ENCODE data around the gene PIGL.
"Not testable (repeated sequence)": the region's sequence is repeated elsewhere in the genome, so short reads cannot be mapped to it uniquely, and the experiment has no call there.

Gene PIGL

GRCh38 chr17:16222406-16222805, 5.4 kb downstream of the PIGL start:
- Histone ChIP-seq H3K4me3 (ENCODE audit: low read length, poor library complexity, severe bottlenecking) (no peak overlapping the region), H3K27me3 (ENCODE audit: insufficient read depth, low read length, poor library complexity, severe bottlenecking) (no peaks in the 10 kb centered on the region), H2AFZ (ENCODE audit: low read length) (no peak overlapping the region), H3K9me2 (replicated peaks; ENCODE audit: low read depth, low read length) (no peaks in the 10 kb centered on the region), H3K4me1 (ENCODE audit: insufficient read depth, low read length, poor library complexity, severe bottlenecking) (peaks cover 9% of the 10 kb centered on the region), H3K9ac (ENCODE audit: low read depth, low read length, poor library complexity, severe bottlenecking) (no peak overlapping the region), H3K79me2 (ENCODE audit: insufficient read depth, low read length) (peaks cover 42% of the 10 kb centered on the region), H4K20me1 (ENCODE audit: insufficient read depth, low read length, poor library complexity, severe bottlenecking) (peaks cover 9% of the 10 kb centered on the region), H3F3A (ENCODE audit: low read depth) (no peaks in the 10 kb centered on the region), H3K4me2 (ENCODE audit: low read depth, low read length, poor library complexity, severe bottlenecking) (peak overlapping the region; percentile 16), H3K36me3 (ENCODE audit: insufficient read depth, low read length) (no peaks in the 10 kb centered on the region), H3K9me3 (ENCODE audit: insufficient read depth, low read depth, low read length) (no peaks in the 10 kb centered on the region)
- TF ChIP-seq CTCF (conservative IDR thresholded peaks at IDR 0.05; ENCODE audit: low read length) (no peak), EZH2phosphoT487 (IDR thresholded peaks at IDR 0.05; ENCODE audit: borderline replicate concordance) (no peak)

- peak overlapping the region; percentile 30 for H3K4me3 ChIP-seq (ENCODE audit: low read length, poor library complexity, severe bottlenecking)
- H3K36me3 ChIP-seq (ENCODE audit: insufficient read depth, low read length); H3K27me3 ChIP-seq (ENCODE audit: insufficient read depth, low read length, poor library complexity, severe bottlenecking); H3K9me3 ChIP-seq (ENCODE audit: insufficient read depth, low read depth, low read length); H3K79me2 ChIP-seq (ENCODE audit: insufficient read depth, low read length); H3F3A ChIP-seq (ENCODE audit: low read depth); H3K9me2 ChIP-seq (replicated peaks; ENCODE audit: low read depth, low read length); H4K20me1 ChIP-seq (ENCODE audit: insufficient read depth, low read length, poor library complexity, severe bottlenecking): not testable (repeated sequence)
- peak overlapping the region; percentile 56 for H3K4me2 ChIP-seq (ENCODE audit: low read depth, low read length, poor library complexity, severe bottlenecking)
- peak overlapping the region; percentile 23 for H2AFZ ChIP-seq (ENCODE audit: low read length)
- peaks cover 11% of the 10 kb centered on the region for H3K4me1 ChIP-seq (ENCODE audit: insufficient read depth, low read length, poor library complexity, severe bottlenecking)
- H3K9ac ChIP-seq (ENCODE audit: low read depth, low read length, poor library complexity, severe bottlenecking) = peak overlapping the region; percentile 9
Observed at GRCh38 chr17:16229912-16230561, 13.0 kb downstream of the PIGL start.

- Histone ChIP-seq H3K79me2 (ENCODE audit: insufficient read depth, low read length) (no peaks in the 10 kb centered on the region), H4K20me1 (ENCODE audit: insufficient read depth, low read length, poor library complexity, severe bottlenecking) (no peaks in the 10 kb centered on the region), H3K9ac (ENCODE audit: low read depth, low read length, poor library complexity, severe bottlenecking) (no peak overlapping the region), H3F3A (ENCODE audit: low read depth) (no peaks in the 10 kb centered on the region), H3K9me3 (ENCODE audit: insufficient read depth, low read depth, low read length) (no peaks in the 10 kb centered on the region), H3K4me2 (ENCODE audit: low read depth, low read length, poor library complexity, severe bottlenecking) (no peak overlapping the region), H3K36me3 (ENCODE audit: insufficient read depth, low read length) (no peaks in the 10 kb centered on the region), H3K9me2 (replicated peaks; ENCODE audit: low read depth, low read length) (no peaks in the 10 kb centered on the region), H3K27me3 (ENCODE audit: insufficient read depth, low read length, poor library complexity, severe bottlenecking) (no peaks in the 10 kb centered on the region), H3K4me1 (ENCODE audit: insufficient read depth, low read length, poor library complexity, severe bottlenecking) (peaks cover 14% of the 10 kb centered on the region), H2AFZ (ENCODE audit: low read length) (no peak overlapping the region), H3K4me3 (ENCODE audit: low read length, poor library complexity, severe bottlenecking) (no peak overlapping the region)
- TF ChIP-seq EZH2phosphoT487 (IDR thresholded peaks at IDR 0.05; ENCODE audit: borderline replicate concordance) (no peak), CTCF (conservative IDR thresholded peaks at IDR 0.05; ENCODE audit: low read length) (no peak)
Observed at GRCh38 chr17:16232391-16232790, 15.4 kb downstream of the PIGL start.

GRCh38 chr17:16239931-16240330, 22.9 kb downstream of the PIGL start:
- TF ChIP-seq EZH2phosphoT487 (IDR thresholded peaks at IDR 0.05; ENCODE audit: borderline replicate concordance) = no peak
- no peak for TF ChIP-seq CTCF (conservative IDR thresholded peaks at IDR 0.05; ENCODE audit: low read length)
- Histone ChIP-seq H2AFZ (ENCODE audit: low read length) (no peak overlapping the region), H4K20me1 (ENCODE audit: insufficient read depth, low read length, poor library complexity, severe bottlenecking) (no peaks in the 10 kb centered on the region), H3K9me2 (replicated peaks; ENCODE audit: low read depth, low read length) (no peaks in the 10 kb centered on the region), H3K9me3 (ENCODE audit: insufficient read depth, low read depth, low read length) (no peaks in the 10 kb centered on the region), H3K9ac (ENCODE audit: low read depth, low read length, poor library complexity, severe bottlenecking) (no peak overlapping the region), H3K4me2 (ENCODE audit: low read depth, low read length, poor library complexity, severe bottlenecking) (no peak overlapping the region), H3K36me3 (ENCODE audit: insufficient read depth, low read length) (no peaks in the 10 kb centered on the region), H3F3A (ENCODE audit: low read depth) (no peaks in the 10 kb centered on the region), H3K27me3 (ENCODE audit: insufficient read depth, low read length, poor library complexity, severe bottlenecking) (no peaks in the 10 kb centered on the region), H3K4me3 (ENCODE audit: low read length, poor library complexity, severe bottlenecking) (no peak overlapping the region), H3K4me1 (ENCODE audit: insufficient read depth, low read length, poor library complexity, severe bottlenecking) (peaks cover 3% of the 10 kb centered on the region), H3K79me2 (ENCODE audit: insufficient read depth, low read length) (no peaks in the 10 kb centered on the region)
